Fibroblast of skin of left quadriceps (primary cell): ENCODE measurements around the gene CCDC192.
"Not testable (repeated sequence)": the region's sequence is repeated elsewhere in the genome, so short reads cannot be mapped to it uniquely, and the experiment has no call there.

ENCODE experiments used
- DNase-seq, 2 experiments: peaks; one replicate each; pipeline ENCODE4 v3.0.0-alpha.2; 2013; ENCODE audit warnings: low read depth in 2 of 2

Gene CCDC192

DNA sequence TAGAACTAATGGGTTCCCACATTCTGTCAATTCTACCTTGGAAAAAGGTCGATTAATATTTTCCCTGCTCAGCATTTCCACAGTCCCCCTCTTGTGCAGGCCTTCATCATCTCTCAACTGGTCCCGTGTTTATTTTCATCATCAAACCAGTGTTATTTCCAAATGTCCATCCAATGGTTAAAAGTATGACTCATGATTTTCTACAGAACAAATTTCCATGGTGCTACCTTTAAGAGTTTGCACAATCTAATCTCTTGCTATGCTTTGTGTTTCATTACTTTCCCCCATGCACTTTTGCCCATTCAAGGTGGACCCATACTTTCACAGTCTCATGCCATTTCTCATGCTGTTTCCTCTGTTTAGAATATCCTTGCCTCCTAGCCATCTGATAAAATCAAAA lies 143.7 kb downstream of the CCDC192 start:
- DNase-seq = no peak

DNA sequence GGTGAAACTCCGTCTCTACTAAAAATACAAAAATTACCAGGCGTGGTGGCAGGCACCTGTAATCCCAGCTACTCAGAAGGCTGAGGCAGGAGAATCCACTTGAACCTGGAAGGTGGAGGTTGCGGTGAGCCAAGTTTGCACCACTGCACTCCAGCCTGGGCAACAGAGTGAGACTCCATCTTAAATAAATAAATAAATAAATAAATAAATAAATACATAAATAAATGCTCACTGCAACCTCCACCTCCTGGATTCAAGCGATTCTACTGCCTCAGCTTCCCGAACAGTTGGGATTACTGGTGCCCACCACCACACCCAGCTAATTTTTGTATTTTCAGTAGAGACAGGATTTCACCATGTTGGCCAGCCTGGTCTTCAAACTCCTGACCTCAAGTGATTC lies 144.4 kb downstream of the CCDC192 start:
- DNase-seq = not testable (repeated sequence)

DNA sequence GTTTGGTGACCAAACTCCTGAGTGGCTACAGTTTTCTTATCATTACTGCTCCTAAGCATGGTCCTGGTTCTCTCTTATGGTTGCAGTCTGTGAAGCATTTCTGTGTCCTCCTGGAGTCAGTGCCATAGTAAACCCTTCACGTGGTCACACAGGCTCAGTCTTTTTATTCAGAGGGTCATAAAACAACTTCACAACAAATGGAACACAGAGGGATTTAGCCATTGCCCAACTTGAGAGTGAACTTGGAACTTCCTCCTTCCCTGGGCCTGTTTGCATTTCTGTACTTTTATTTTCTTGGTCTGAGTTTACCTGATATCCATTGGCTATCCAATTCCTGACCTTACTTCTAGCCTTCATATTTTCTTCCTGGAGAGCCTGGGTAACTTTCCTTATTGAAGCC lies 144.9 kb downstream of the CCDC192 start:
- DNase-seq = no peak

DNA sequence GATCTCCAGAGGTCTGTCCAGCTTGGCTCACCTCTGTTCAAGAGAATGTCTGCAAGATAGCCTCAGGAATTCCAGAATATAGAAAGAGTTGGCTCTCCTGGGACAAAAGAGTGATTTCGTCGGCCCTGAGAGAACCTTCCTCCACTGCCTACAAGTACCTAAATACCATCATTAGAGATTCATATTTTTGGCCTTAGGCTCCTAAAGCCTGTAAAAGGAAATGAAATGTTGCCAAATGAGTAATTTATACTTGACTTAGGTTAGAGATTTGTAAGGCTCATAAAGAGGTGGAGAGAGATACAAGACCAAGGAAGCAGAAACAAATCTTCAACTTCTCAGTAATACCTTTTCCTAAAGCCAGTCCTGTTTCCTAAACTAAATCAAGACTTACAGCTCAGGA lies 146.2 kb downstream of the CCDC192 start:
- DNase-seq = no peak

DNA sequence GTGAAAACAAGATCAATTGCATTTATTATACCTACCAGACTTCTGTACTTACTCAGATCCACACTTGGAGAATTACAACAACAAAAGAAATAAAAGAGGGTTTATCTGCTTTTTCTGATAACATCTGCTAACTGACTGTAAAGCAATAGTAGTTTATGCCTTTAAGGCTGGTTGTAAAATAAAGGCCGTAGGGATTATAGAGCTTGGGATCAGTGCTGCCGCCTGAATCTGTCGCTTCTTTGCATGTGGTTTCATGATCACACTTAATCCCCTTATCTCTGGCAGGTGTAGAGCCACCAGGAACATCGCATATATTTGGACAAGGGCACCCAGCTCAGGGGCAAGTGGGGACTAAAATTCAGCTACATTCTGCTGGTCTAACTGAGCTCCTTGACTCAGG lies 146.7 kb downstream of the CCDC192 start:
- DNase-seq = no peak

DNA sequence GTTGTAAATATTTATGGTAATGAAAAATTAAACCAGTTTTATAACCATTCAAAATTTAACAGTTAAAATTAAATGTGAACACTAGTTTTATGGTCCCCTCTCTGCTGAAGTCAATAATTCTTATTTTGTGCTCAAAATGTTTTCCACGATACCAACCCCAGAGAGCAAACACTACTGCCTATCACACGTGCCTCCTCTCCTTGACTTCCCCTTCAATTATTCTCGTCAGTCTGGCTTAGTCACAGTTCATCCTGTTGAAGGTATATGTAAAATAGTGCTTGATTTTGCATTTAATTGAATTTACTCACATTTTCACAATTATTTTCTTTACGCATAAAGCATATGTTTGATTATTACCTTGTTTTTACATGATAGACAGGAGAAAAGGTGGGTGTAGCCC lies 148.8 kb downstream of the CCDC192 start:
- DNase-seq = no peak

DNA sequence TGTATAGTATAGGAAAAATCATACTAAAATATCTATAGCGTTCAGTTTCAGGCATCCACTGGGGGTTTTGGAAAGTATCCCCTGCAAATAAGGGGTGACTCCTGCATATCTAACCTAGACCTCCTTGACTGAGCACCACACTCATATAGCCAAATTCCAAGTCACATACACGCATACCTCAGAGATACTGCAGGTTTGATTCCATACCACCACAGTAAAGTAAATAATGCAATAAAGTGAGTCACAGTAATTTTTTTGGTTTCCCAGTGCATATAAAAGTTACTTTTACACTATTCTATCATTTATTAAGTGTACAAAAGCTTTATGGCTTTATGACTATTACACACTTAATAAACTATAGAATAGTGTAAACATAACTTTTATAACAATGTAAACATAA lies 151.3 kb downstream of the CCDC192 start:
- no peak for DNase-seq

DNA sequence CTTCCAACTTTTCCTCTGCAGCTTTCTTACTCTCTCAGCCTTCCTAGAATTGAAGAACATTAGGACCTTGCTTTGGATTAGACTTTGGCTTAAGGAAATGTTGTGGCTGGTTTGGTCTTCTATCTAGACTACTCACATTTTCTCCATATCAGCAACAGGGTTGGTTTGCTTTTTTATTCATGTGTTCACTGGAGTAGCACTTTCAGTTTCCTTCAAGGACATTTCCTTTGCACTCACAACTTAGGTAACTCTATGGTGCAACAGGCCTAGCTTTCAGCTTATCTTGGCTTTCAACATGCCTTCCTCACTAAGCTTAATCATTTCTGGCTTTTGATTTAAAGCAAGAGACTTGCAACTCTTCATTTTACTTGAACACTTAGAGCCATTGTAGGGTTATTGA lies 153.1 kb downstream of the CCDC192 start:
- DNase-seq = no peak

DNA sequence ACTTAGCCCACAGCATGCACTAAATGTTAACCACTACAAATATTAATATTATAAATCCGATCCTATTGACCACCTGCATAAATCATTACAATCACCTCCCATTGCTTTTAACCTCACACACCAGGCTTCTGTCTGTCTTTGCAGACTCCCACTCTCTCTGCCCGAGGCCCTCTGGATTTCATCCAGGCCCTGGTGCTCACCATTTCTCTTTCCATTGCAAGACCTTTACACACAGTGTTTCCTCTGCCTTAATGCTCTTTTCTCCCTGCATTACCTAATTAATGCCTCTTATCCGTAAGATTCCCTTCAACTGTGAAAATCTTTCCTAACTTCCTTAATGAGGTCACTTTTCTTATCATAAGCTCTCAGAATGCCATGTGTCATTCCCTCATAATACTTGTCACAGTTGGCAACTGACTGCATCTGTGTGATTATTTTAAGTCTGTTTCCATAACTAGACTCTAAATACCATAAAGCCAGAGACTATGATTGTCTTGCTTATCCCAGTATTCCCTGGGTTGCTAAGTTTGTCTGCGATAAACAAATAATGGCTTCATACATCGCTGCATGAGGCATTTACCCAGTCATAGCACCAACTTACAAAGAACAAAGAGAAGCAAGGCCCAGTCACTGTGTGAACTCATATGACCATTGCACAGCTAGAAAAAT lies 155.1 kb downstream of the CCDC192 start:
- DNase-seq = no peak

DNA sequence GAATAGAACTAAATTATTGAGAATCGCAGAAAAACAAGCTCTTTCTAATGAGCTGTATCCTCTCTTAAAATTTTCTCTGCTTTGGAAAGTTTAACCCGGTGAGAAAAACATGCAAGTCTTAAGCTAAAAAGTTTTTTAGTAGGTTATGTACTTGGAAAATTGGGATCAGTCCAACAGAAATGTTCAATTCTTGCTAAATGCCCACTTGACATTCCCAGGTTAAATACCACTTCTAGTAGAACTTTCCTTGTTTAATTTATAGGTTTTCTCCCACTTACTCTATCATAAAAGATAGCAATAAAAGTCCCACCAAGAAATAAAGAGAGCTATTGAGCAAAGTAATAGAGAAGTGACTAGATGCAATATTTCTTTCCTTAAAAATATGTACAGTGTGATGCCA lies 157.1 kb downstream of the CCDC192 start:
- DNase-seq = no peak

DNA sequence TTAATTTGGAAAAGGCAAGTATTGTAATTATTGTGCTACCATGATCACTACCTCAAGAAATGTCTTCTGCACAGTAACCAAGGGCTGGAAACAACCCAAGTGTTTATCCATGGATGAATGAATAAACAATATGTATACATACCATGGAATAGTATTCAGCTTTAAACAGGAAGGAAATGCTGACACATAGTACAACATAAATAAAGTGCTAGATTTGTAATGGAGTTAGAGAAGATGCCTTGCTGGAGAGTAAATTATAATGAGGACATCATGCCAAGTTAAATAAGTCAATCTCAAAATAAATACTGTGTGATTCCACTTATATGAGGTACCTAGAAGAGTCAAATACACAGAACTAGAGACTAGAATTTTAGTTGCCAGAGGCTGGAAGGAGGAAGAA lies 160.0 kb downstream of the CCDC192 start:
- no peak for DNase-seq

DNA sequence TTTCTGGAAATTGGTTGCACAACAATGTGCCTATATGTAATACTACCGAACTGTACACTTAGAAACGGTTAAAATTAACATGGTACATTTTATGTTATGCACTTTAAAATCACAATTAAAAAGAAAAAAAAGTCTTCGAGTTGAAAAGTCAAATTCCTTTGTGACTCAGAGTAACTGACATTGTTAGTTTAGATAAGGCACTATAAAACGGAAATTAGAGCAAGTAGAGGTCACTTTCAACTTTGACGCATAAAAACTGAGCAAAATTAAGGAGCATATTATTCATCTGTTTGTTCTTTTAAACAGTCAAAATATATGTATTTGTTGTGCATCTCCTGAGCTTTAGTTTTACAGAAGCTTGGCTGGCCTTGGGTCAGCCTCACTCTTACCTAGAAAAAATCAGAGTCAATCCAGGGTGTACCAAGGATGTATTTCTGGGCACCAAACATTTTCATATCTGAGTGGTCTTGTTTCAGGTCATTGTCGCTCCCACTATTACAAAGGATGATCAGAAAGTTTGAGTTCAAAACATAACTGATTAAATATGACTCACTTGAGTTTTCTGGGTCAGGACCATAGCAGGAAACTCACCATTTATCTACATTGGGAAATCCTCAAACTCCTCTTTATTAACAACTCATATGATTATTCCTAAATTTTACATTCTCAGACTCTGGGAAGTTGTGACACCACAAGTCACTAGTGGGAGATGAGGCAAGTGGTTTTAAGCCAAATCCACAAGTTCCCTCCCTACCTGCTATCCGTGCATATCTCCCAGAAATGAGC lies 160.6 kb downstream of the CCDC192 start:
- DNase-seq = no peak

DNA sequence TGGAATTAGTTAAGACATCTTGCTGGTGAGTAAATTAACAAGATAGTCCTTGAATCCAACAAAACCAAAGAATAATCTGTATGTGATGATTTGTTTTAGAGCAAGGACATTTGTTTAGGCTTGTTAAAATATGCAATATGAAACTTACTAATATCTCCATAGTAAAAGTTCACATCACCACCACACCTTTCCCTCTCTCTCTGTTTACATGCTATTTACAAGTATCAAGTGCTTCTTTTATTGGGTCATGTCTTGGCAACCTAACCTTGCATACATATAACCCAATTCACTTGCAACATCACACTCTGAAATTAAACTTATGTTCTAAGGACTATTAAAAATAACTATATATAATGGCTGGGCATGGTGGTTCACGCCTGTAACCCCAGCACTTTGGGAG lies 161.3 kb downstream of the CCDC192 start:
- no peak for DNase-seq

DNA sequence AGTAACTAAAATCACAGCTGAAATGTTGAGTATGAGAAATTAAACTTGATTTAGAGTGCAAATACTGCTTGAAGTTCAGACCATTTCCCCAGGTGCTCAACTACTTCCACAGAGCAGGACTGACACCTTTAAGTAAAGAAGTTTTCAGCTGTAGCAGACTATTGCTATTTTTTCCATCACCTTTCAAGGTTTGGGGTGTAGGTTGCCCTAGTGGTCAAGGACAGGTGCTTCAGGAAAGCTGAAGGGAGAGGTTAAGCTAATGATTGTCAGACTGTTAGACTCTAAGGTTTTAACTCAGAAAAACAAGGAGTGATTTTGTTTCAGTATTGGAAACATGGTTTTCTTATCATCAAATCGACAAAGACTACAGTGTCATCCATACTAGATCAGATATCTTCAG lies 162.1 kb downstream of the CCDC192 start:
- no peak for DNase-seq

DNA sequence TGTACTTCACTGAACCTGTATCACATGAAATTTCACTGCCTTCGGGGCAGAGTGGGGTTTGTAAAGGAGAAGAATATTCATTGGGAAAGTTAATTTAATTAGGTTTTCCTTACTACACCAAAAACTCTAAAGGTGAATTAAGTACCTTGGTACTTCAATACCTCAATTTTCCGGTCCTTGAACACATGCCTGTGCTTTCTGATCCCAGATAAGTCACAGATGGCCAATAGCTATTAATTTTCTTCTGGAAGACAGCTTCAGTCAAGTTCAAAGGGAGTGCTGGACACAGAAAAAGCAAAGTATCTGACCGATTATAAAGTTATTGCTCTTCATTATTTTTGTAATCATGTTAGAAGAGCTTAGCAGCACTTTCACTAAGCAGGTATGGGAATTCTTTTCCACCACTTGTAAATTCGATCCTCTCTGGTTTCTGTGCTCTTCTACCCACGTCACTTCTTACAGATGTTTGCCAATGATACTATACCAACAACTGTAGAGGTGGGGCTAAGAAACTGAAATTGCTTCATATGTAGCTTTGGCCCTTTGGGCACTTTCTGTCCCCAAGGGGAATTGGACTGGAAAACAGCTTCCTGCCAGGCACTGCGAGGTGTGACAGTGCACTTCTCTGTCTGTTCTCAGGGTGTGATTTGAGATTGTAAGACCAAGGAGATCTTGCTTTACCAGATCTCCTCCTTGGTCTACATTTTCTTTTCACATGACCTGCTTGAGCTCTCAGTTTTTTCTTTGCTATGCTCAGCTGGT lies 164.0 kb downstream of the CCDC192 start:
- DNase-seq = no peak

DNA sequence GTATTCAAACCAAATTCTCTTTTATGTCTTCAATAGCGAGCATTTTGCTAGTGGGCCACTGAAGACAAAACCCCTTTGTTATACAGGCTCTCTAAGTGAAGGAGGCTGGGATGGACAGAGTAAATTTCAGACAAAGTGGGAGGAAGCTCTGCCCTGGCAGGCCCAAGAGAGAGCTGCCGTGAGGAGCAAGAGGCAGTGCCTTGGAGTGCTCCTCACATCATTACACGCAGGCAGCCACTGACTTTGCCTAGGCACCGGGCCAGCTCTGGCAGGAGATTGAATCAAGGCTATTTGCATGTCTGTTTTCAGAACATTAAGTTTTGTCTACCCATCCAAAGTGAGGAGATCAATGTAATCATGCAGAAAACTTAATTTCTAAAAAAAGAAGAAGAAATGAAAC lies 167.7 kb downstream of the CCDC192 start:
- DNase-seq = no peak

DNA sequence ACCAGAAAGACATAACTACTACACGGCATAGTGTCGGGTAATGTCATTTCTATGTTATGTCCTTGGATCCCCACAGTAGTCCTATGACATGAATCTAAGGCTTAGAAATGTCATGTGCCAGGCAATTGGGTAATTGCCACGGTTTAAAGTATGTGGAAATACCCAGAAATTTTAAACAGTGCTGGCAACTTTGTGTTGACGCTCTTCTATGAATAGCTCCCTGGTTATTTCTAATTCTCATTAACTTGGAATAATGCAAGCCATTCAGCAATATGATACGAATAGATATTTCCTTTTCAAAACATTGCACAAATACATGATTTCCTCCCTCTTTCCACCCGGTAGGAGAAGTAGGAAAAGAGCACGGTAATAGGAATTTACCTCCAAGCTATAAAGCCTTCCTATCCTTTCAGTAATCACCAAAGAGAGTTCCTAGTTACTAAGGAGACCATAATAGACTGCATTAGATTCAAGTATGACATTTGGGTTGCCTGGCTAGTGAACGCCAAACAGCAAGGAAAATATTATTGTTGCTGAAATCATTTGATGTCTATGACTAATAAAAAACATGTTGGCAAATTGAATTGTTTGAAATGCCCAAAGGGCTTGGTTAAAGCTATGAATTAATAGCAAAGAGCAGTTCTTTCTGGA lies 168.4 kb downstream of the CCDC192 start:
- no peak for DNase-seq

DNA sequence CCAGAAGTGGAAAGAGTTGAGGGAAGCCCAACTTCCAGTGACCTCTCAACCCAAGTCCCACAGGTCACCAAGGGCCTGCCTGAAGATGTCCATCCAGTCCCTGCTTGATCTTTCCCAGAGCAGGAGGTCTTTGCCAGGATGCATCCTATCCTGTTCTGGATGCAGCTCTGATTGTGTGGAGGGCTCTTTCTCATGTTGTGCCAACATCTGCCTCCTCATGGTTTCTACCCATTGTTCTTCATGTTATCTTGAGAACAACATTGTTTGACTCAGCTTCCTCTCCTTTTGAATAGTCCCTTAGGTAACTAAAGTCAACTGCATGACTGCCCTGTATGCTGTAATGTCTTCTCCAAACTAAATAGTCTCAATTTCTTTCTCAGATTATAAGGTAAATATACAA lies 169.3 kb downstream of the CCDC192 start:
- DNase-seq = no peak

DNA sequence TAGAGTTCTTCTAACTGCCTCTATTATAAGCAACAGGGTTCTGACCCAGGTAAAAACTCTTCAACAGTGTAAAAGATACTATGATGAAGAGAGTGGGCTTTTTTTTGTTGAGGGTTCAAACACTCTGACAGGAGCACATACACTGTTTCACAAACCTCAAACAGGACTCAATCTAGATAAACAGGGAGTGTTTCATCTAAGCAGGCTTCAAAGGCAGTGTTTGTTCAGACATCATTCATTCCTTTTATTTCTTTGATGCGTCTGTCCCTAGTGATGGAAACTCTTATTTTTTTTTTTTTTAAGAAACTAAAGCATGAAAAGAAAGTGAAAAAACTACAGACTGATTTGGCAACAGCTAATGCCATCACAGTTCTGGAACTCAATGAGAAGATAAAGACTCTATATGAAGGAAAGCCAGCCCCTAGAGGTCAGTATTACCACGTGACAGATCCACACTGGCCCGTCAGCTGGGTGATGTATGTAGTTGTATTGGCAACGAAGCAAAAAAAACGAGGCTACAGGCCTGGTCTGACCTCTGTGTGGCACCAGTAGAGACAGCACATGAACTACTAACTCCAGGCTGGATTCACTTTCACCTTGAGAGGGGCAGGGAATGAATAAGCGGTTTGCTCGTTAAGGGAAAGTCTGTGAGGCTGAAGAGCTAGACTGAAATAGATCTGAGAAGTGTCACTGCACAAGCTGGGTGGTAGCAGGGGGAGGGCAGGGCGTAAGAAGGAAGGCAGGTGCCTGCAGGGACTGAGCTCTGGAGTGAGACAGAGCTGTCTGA lies 172.2 kb downstream of the CCDC192 start:
- DNase-seq = peak; percentile 19 to 28

DNA sequence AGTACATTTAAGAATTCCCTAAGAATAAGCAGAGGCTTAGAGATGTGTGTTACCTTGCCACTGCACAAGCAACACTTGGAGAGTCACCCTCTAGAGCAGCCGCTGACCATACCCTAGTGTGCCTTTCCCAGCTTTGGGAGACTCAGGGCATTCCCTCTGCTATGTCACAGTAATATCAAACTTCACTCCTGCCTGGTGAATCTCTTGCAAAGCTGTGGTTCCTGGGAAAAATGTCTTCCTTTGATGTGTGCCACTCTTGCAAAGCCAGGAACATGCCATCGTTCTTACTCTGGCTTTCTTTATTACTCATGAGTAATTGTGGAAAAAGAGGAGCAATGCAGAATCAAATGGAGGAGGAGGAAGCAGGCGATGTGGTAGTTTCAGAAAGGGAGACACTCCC lies 173.2 kb downstream of the CCDC192 start:
- DNase-seq = no peak

DNA sequence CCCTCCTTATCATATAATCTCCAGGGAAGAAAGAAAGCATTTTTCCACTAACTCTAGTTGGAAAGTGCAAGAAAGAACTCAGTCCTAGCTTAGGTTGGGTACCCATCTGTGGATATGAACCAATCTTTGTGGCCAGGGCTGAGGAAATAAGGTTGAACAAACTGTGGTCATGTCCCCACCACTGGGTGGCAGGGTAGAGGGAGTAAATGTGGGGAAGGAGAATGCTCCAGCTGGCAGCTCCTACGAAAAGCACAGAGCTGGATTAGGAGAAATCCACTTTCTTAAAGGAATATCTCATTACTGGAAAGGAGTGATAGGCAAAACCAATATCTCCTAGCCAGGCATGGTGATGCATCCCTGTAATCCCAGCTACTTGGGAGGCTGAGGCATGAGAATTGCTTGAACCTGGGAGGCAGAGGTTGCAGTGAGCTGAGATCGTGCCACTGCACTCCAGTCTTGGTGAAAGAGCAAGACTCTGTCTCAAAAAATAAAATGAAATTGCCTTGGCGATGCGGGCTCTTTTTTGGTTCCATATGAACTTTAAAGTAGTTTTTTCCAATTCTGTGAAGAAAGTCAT lies 175.1 kb downstream of the CCDC192 start:
- DNase-seq = peak in 1 of 2 experiments; percentile 20
